ENCODE results near the gene CYGB. TPM values are rescaled to one million over a fixed set of nuclear protein-coding genes. Genes with fewer than 3 reads are reported as not detected.
A peak's percentile ranks its signal among the peaks of the same experiment; 100 is the strongest.

CYGB gene
- total and polyA plus RNA-seq, 10 of the 15 experiments (the other 5 are each of a cell fraction or from before 2014, with no cell fraction given), result 0.34 TPM; not detected in 9

DNA sequence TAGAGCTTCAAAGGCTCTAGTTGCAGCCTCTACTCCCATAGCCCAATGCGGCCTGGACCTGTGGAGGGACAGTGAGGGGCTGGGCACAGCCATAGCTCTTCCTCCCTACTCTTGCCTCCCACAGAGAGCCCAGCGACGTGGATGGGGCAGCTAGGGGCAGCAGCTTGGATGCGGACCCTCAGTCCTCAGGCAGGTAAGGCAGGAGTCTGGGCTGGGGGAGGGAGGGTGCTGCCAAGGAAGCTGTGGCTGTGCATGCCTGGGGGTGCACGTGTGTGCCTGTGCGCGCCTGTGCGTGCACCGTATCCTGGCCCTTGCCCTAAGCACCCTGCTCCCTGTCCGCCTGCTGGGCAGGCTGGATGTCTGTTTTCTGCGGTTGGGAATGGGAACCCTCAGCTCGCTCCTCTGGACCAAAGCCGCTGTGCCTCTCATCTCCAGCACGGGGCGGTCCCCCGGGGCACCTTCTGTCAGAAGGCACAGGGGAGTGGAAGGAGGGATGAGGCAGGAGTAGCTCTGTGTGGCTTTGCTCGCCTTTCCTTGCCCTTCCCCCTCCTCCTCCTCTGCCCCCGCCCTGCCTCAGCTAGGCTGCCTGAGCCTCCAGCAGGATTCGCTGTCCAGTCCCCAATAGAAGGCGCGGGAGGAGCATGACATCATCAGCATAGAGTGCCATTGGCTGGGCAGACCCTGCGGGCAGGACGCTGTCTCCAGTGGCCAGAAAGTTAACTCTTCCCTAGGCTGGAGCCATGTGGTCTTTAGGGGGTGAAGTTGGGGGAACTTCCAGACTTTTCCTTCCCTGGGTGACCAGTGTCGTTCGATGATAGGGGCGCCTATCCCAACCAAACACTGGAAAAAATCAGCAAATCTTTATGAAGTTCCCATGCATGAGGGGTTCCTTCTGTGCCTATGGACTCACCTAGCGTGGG is 3.1 kb upstream of the CYGB start:
- FAIRE-seq, result no peak
- CTCF ChIA-PET, result interaction anchor here (0.8 to 1.6 kb wide), 2 partner anchors 12 to 18 kb away, joined by 3 to 6 read pairs; no protein-coding TSS in a partner anchor
- Histone ChIP-seq H3K79me2 (ENCODE audit: control insufficient read depth, insufficient read depth, low read length) (no peaks in the 10 kb centered on the region), H4K20me1 (ENCODE audit: control insufficient read depth, insufficient read depth) (no peaks in the 10 kb centered on the region), H3K27me3 (replicated peaks in 1 of 2; ENCODE audit: control insufficient read depth in 2 of 2, insufficient read depth in 2 of 2, low read length in 1 of 2) (peaks cover 5 to 9% of the 10 kb centered on the region in 2 experiments), H3K9me3 (replicated peaks; ENCODE audit: control insufficient read depth, insufficient read depth, low read length) (no peaks in the 10 kb centered on the region), H3K4me3 (no peak overlapping the region), H2AFZ (ENCODE audit: control insufficient read depth, low read depth, low read length) (no peak overlapping the region), H3K4me1 (ENCODE audit: control insufficient read depth, insufficient read depth, low read length) (no peaks in the 10 kb centered on the region), H3K4me2 (ENCODE audit: control insufficient read depth, insufficient read depth) (no peak overlapping the region), H3K9ac (ENCODE audit: control insufficient read depth, insufficient read depth, low read length) (no peak overlapping the region), H3K27ac (ENCODE audit: control insufficient read depth, insufficient read depth) (no peak overlapping the region), H3K36me3 (ENCODE audit: control insufficient read depth in 2 of 2, insufficient read depth in 2 of 2, low read length in 1 of 2) (no peaks in the 10 kb centered on the region)
- TF ChIP-seq KDM1A (IDR thresholded peaks at IDR 0.05; ENCODE audit: borderline replicate concordance) (no peak), NFYB (IDR thresholded peaks at IDR 0.05; ENCODE audit: insufficient read depth, low read depth, low read length) (0 out of 2 replicates have a peak, but pooled peaks have one; percentile 54), ZNF622 (IDR thresholded peaks at IDR 0.05) (no peak), ATF7 (IDR thresholded peaks at IDR 0.05; ENCODE audit: low read depth) (peak; percentile 65), NKRF (conservative IDR thresholded peaks at IDR 0.05) (no peak)
- TF ChIP-seq, protein P1, sequence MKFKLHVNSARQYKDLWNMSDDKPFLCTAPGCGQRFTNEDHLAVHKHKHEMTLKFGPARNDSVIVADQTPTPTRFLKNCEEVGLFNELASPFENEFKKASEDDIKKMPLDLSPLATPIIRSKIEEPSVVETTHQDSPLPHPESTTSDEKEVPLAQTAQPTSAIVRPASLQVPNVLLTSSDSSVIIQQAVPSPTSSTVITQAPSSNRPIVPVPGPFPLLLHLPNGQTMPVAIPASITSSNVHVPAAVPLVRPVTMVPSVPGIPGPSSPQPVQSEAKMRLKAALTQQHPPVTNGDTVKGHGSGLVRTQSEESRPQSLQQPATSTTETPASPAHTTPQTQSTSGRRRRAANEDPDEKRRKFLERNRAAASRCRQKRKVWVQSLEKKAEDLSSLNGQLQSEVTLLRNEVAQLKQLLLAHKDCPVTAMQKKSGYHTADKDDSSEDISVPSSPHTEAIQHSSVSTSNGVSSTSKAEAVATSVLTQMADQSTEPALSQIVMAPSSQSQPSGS (IDR thresholded peaks at IDR 0.05; ENCODE audit: low read length), result peak; percentile 65; the same call in 1 of the 2 replicates
- ATAC-seq, result peak; percentile 92
- in situ Hi-C loops (cut with MboI) (no loop called here), intact Hi-C loops (cut with micrococcal nuclease; ENCODE audit: unreplicated experiment) (no loop called here)
- DNase-seq (ENCODE audit: low read depth, low spot score), result no peak
- BruUV-seq (replicated peaks), result no TSS peak
- SMC1A ChIA-PET (ENCODE audit: uncharacterized antibody, unreplicated experiment), result interaction anchor here (0.9 kb wide), 2 partner anchors 10 to 13 kb away, joined by 3 read pairs; no protein-coding TSS in a partner anchor
- RAD21 ChIA-PET (ENCODE audit: unreplicated experiment), result interaction anchor here (0.8 to 1.4 kb wide), 2 partner anchors 11 to 13 kb away, joined by 3 to 4 read pairs; no protein-coding TSS in a partner anchor
- POLR2A ChIA-PET, result no interaction called here
- WGBS (ENCODE audit: insufficient coverage, insufficient replicate concordance, low lambda C conversion rate, missing lambda C conversion rate), result 32% methylated on average over 27 of the region's 27 CpGs
